Measurements from ENCODE around the gene DNMBP. TPM values are rescaled to one million over a fixed set of nuclear protein-coding genes. Genes with fewer than 3 reads are reported as not detected.

DNMBP gene
- total and polyA plus RNA-seq, 2 donors (not counting 3 experiments of a cell fraction or from before 2014, with no cell fraction given) = 32.0 to 53.4 TPM

GRCh38 chr10:99850021-99850766, 159.6 kb downstream of the DNMBP start:
- no TSS peak for BruUV-seq (replicated peaks)
- dilution Hi-C loops (cut with MboI; ENCODE audit: extremely low pct_ligation_motif_present, low sequenced_read_pairs) = no loop called here
- CTCF ChIA-PET = interaction anchor here (0.7 to 3.9 kb wide), 4 partner anchors 114 to 196 kb away, joined by 3 to 28 read pairs (median 3); partner anchors contain the start of gene DNMBP
- TF ChIP-seq MYC (IDR thresholded peaks at IDR 0.05; ENCODE audit: low read depth, low read length) = no peak
- TF ChIP-seq CTCF (IDR thresholded peaks at IDR 0.05; ENCODE audit: extremely low read depth in 1 of 2, insufficient read depth in 1 of 2, low read depth in 1 of 2, low read length in 2 of 2) = no peak
- TF ChIP-seq MAX (IDR thresholded peaks at IDR 0.05; ENCODE audit: insufficient read depth, insufficient read length) = no peak
- TF ChIP-seq JUN (IDR thresholded peaks at IDR 0.05; ENCODE audit: borderline replicate concordance, insufficient read depth, insufficient read length, low read depth) = no peak
- TF ChIP-seq POLR2A (IDR thresholded peaks at IDR 0.05; ENCODE audit: low read depth, low read length) = no peak
- no peak for TF ChIP-seq GATA2 (IDR thresholded peaks at IDR 0.05; ENCODE audit: insufficient read depth, insufficient read length, low read depth, low read length)
- no peak for TF ChIP-seq EZH2 (IDR thresholded peaks at IDR 0.05; ENCODE audit: borderline replicate concordance, low read depth, low read length, severe bottlenecking)
- no peak for TF ChIP-seq POLR2AphosphoS5 (IDR thresholded peaks at IDR 0.05; ENCODE audit: insufficient read depth, low read depth, low read length)
- no peak for TF ChIP-seq FOS (IDR thresholded peaks at IDR 0.05; ENCODE audit: borderline replicate concordance, insufficient read depth, low read length)
- no peaks in the 10 kb centered on the region for H3K27me3 ChIP-seq (ENCODE audit: control insufficient read depth in 2 of 2, insufficient read depth in 2 of 2, low read length in 2 of 2)
- H3K9ac ChIP-seq (replicated peaks; ENCODE audit: extremely low read depth, insufficient read depth, low read length) = no peak overlapping the region
- H3K36me3 ChIP-seq (ENCODE audit: control insufficient read depth in 2 of 2, extremely low read depth in 1 of 2, insufficient read depth in 2 of 2, low read length in 2 of 2) = no peaks in the 10 kb centered on the region
- intact Hi-C loops (cut with micrococcal nuclease) = no loop called here
- H3K27ac ChIP-seq (ENCODE audit: insufficient read depth, low read depth, low read length) = no peak overlapping the region
- no peak for FAIRE-seq
- no peak overlapping the region for H3K4me3 ChIP-seq (replicated peaks in 1 of 3; ENCODE audit: insufficient read depth in 1 of 3, low read depth in 1 of 3, low read length in 3 of 3)
- H3K4me1 ChIP-seq (ENCODE audit: control insufficient read depth, extremely low read depth, insufficient read depth, low read length) = peaks cover 10% of the 10 kb centered on the region
- DNase-seq (ENCODE audit: low read depth, low spot score) = no peak
- H3K79me2 ChIP-seq (ENCODE audit: control insufficient read depth, insufficient read depth, low read length) = no peaks in the 10 kb centered on the region
- H2AFZ ChIP-seq (ENCODE audit: low read depth, low read length) = no peak overlapping the region
- H3K9me3 ChIP-seq (replicated peaks; ENCODE audit: control insufficient read depth, insufficient read depth, low read length) = no peaks in the 10 kb centered on the region
- H4K20me1 ChIP-seq (replicated peaks; ENCODE audit: control insufficient read depth, extremely low read depth, insufficient read depth, low read length) = no peaks in the 10 kb centered on the region
- POLR2A ChIA-PET = no interaction called here
- no peaks in the 10 kb centered on the region for H3K9me1 ChIP-seq (replicated peaks; ENCODE audit: control insufficient read depth, extremely low read depth, insufficient read depth, low read length)
- H3K4me2 ChIP-seq (ENCODE audit: insufficient read depth, low read length) = no peak overlapping the region

Measured in endothelial cell of umbilical vein (primary cell).